ENCODE measurements around the gene CP.

GRCh38 chr3:149152420-149152819, 69.2 kb downstream of the CP start:
- TF ChIP-seq POLR2A (IDR thresholded peaks at IDR 0.05) (no peak), CTCF (IDR thresholded peaks at IDR 0.05) (no peak)

Measured in right lobe of liver (tissue), 4 donors.